Glomerular visceral epithelial cell (primary cell): Measurements from ENCODE around the gene PTCH1.
A peak's percentile ranks its signal among the peaks of the same experiment; 100 is the strongest.

Experiments used
- DNase-seq: peaks from one replicate; pipeline ENCODE4 v3.0.0-alpha.2; 2016; ENCODE audit errors: extremely low spot score

Gene PTCH1

DNA sequence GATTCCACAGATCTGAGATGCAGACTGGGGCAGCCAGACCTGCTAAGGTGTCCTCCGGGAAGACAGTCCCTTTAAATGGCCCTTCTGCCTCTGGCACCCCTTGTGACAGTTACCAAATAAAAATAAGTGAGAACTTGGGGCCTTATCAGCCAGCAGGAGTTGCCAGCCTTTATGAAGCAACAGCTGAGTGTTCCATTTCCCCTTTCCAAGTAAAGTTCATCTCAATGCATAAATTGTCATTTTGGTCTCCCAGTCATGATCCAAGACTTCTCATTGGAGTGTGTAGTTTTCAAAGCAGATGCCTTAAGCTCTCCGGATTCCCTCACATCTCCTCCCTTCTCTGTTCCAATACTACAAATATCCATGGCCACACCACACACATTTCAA, 4.1 kb downstream of the PTCH1 start:
- DNase-seq = no peak

- DNase-seq = peak; percentile 50
Observed at GRCh38 chr9:95511952-95512708, 4.6 kb downstream of the PTCH1 start.

DNA sequence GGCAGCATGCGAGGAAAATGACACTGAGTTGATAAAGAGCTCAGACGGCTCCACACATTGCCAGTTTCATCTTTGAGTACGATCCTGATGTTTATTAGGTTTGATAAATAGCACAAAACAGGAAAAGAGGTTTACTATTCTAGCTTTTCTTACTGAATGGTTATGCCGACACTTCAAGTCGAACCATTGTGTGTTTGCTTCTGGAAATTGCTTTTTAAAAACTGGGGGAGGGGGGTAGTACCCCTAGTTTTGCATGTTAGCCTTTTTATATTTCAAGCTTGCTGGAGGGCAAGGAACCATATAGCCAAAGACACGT, 5.2 kb downstream of the PTCH1 start:
- DNase-seq = no peak

DNA sequence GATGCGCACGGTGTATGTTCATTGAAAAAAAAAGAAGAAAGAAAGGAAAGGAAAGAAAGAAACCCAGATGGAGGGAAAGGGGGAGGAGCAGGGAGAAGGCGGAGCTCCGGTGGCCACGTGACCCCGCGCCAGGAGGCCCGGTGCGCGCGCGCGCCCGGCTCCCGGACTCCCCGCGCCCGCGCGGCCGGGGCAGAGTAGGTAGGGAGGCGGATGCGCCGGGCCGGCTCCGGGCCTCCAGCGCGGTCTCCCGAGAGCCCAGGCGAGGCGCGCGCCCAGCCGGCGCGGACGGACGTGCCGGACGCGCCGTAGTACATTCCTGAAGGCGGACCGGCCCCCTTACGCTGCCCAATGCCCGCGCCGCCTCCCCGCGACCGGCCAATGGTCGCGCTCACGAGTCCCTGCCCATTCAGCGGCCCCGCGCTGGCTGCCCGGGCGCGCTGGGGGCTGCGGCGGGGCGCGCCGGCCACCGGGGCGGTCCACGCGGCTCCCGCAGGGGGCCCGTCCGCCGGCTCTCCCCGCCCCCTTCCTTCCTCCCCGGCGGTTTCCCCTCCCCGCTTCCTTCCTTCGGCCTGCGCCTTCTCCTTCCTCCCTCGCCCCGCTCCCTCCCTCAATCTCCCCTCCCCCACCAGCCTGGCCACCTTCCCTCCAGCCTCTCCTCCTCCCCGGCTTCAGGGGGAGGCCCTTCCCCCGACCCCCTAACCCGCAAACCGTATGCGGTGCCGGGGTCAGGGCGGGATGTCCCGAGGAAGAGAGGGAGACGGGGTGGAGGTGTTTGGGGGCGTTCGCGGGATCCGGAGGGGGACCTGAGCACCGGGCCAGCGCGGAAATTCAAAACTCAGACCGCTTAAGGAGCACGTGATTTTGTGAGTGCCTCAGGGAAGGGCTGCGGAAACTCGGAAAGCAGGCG, 5.8 kb downstream of the PTCH1 start:
- peak; percentile 97 for DNase-seq

DNA sequence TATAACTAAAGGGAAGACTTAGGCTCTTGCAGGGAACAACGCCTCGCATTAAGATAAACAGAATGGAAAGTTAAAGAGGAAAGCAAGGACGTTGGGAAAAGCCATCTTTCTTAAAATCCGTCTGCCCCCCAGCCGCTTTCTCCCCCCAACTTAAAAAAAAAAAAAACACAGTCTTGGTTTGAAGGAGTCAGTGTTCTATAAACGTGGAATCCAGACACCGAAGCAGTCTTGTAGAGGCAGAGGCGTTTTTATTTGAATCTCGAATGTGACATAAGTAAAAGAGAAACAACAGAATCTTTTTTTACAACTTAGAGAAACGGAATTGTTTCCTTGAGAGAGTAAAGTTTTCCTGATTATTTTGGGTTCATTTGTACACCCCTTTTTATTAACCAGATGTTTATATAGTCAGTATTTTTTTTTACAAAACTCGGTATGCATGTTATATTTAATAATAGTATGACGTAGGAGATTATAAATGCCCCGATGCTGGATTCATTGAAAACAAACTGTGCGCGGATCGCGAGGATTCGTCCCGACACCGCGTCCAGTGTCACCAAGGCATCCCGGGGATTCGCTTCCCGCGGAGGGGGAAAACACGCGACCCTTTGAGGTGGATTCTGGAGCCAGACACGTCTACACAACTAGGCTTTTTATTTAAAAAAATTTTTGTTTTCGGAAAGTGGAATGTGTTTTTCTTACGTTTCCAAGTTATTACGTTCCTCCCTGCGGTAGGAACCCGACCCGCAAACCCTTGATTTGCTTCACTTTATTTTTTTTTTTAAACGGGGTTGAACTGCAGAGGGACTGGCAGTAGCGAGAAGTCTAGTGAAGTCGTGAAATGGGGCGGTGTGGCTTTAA, 6.7 kb downstream of the PTCH1 start:
- no peak for DNase-seq

DNA sequence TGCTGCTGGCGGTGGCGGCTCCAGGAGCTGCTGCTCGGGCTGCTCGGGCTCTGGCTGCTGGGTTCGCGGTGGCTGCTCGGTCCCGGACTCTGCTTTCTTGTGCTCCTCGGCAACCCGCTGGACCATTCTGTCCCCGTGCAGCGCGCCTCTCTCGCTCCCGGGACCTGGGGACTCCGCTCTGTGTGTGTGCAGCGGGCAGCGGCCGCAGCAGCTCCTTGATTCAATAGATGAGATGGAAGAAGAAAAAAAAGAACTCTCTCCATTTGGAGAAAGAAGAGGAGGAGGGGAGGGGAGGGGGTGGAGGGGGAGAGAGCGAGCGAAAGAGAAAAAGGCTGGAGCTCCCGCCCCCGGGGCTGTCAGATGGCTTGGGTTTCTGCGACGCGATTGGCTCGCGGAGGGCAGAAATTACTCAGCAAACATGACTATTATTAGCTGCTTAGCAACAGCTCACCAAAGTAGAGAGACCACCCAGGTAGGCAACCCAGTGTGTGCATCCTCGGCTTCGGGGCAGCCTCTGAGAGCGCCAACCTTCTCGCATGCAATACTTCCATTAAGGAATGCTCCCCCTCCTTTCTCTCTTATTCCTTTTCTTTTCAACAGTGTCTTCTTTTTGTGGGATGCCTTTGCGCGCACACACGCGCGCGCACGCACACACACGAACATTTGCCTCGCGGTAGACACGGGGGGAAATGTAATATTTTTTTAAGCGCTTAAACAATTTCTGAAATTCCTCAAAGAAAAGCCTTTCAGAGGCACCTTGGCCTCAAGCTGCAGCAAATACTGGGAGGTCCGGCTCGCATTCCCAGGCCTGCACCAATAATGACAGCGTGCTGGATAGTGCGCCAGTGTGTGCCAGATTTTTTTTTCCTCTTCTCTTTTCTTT, 7.6 kb downstream of the PTCH1 start:
- DNase-seq = peak; percentile 91

DNA sequence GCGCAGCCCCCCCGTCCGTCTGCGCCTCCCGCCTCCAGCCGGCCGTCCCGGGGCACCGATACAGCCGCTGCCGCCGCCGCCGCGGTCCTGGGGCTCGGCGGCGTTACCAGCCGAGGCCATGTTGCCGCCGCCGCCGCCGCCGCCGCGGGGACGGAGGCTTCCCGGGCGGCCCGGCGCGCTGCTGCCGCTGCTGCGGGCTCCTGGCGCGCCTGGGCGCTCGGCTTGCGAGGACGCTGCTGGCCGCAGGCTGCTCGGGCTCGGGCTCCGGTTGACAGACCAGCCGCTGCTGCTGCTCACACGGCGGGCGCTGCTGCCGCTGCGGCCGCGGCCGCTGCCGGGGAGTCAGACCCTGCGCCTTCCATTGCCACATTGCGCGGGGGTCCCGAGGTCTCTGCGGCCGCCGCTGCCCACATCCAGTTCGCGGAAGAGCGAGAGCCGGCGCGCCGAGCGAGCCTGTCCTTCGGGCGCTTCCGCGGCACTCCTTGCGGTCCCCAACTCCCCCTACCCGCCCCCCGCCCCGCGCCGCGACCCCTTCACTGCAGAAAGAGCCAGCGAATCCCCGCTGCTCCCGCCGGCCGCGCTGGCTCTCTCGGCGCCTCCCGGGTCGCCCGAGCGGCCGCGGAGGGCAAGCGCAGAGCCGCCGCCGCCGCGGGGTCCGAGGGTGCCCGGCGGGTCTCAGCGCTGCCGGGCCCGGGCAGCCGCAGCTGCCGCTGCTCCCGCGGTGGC, 8.4 kb downstream of the PTCH1 start:
- DNase-seq = peak; percentile 38

GRCh38 chr9:95507464-95508241, 9.1 kb downstream of the PTCH1 start:
- peak; percentile 71 for DNase-seq

- DNase-seq = peak; percentile 49
Observed at GRCh38 chr9:95506678-95507463, 9.9 kb downstream of the PTCH1 start.

DNA sequence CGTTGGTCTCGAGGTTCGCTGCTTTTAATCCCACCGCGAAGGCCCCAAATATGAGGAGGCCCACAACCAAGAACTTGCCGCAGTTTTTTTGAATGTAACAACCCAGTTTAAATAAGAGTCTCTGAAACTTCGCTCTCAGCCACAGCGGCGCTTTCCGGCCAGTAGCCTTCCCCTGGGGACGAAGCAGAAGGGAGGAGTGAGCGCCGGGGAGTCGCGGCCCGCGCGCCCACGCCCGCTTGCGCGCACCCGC, 10.4 kb downstream of the PTCH1 start:
- DNase-seq = peak; percentile 48

DNA sequence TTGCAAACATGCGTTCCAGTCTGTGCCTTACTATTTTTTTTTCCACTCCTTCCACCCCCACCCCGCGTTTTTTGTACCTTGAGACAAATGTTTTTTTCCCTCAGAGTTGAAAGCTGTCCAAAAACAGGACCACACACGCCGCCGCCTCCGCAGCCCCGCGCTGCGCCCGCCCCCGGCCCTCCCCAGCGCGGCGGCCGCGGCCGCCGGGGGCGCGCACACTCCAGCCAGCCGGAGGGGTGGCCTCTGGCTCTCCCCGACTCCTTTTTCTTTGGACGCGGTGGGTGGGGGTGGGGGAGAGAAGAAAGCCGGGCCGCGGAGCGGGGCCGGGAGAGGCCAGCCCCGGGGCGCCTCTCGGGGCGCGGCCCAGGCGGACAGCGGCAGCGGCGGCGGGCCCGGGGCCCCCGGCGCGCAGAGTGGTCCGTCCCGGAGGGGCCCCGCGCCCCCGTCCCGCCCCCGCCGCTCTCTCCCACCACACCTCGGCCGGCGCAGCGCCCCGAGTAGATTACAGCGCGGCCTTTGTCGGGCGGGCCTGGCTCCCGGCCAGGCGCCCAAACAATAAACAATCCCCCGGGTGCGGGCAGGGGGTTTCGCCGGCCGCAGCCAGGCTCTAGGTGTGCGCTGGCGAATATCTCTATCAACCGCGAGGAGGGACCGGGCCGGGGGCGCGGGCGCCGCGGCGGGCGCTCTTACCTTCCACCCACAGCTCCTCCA, 10.9 kb downstream of the PTCH1 start:
- DNase-seq = peak; percentile 70

DNA sequence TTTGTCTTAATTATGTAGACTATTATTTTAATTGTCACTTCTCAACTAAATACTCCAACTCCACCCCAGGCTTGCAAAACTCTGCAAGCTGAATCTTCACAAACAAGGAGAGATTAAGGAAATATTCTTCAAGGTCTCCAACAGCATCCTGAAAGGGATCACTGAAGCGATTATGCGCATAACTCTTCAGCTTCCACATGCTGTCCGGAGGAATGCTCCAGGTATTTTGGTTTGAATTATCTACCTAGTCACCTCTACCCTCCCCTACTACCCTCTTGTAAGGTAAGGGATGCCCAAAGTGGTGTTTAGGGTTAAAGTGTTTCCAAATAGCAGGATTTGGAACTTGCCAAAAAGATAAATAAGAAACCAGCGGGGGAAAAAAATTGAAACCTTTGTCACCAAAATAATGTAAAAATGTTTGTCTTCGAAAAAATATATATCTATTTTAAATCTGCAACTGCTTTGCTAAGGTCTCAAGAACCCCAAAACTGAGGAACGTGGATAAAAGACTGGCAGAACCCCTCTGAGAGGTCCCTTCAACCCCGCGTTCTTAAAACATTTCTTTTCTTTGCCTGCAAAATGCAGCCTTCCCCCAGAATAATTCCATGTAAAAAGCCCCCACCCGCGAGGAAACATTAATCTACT, 11.6 kb downstream of the PTCH1 start:
- no peak for DNase-seq

- no peak for DNase-seq
Observed at GRCh38 chr9:95504053-95504963, 12.5 kb downstream of the PTCH1 start.

DNA sequence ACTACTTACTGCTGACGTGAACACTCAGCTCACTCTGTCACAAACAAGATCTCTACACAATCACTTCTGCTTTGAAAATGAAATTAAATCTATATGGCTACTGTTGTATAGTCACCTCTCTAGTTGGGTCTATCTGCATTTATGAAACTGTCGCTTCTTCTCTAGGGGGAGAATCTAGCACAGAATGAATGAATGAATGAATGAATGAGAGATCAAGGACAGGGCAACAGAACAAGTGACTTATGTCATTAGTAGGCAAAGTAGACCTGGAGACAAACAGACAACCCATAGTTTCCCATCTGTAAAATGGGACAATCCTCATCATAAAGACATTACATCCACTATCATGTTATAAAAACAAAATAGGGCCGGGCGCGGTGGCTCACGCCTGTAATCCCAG, 13.4 kb downstream of the PTCH1 start:
- DNase-seq = no peak

DNA sequence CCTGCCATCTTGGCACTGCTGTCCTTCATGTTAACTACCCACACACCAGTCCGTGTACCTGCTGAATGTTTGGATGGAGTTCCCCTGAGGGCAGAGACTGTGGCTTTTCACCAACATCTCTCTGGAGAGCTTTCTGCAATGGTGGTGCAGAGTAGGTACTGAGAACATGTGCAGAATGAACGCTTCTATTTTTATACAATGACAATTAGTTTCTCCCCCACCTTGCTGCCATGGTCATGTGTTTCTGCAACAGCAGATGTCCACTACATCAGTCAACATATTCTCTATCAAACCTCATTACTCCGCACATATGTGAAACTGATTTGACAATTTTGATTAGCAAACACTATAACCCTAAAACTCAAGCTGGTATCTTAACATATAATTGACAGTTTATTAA, 14.5 kb downstream of the PTCH1 start:
- no peak for DNase-seq

DNA sequence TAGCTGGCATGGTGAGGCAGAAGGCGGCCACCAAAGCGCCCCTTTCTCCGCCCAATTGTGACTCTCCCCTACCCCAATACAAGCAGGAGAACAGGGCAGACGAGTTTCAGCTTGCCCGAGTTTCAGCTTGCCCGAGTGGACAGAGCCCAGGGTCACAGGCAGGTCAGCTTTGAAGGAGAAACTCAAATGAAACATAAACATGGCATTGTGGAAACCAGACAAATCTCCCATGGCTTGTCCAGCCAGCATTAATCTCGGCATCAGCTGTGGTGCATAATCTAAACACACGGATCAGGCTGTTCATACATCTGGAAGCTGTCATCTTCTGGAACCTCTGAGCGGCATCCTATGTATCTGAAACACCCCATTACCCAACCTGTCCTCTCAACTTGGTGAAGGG, 16.9 kb downstream of the PTCH1 start:
- DNase-seq = peak; percentile 12

DNA sequence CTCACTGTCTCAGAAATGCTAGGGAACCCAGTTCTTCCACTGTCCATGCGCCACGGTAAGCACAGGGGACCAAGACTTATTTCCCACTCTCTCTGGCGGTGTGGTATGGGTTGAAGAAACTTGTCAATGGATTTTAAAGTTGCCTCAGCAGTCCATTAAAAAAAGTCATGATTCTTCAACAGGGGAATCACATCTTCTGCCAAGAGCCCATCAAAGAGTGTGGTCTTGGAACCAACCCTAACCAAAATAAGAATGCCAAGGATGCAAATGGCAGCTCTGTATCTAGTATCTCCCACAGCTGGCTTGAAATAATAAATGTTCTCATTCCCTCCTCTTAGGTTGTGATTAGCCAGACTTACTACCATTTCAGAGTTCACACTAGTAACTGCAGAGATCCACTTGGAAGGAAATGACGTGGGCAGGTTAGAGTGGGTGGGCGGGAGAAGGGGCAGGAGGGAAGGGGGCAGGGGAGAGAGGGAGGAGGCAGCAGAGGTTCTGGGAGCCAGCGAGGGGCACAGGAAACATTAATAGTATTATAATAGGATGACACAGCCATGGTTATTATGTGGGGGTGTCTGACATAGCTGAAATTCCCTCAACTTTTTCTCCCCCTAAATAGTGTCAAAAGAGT, 17.6 kb downstream of the PTCH1 start:
- no peak for DNase-seq
